ENCODE data around the gene POLR2B.

Gene POLR2B

GRCh38 chr4:56986952-56987351, 8.3 kb downstream of the POLR2B start:
- Histone ChIP-seq H4K20me1 (ENCODE audit: low read depth, low read length) (0 out of 2 replicates have a peak, but pooled peaks cover 8% of the 10 kb centered on the region), H3K9me3 (ENCODE audit: insufficient read depth, low read length) (no peaks in the 10 kb centered on the region), H3K79me2 (ENCODE audit: insufficient read depth, low read length) (peaks cover 81% of the 10 kb centered on the region), H3F3A (ENCODE audit: insufficient read depth) (no peaks in the 10 kb centered on the region), H3K4me3 (ENCODE audit: insufficient read depth, low read length, poor library complexity, severe bottlenecking) (no peak overlapping the region), H3K9me2 (replicated peaks; ENCODE audit: insufficient read depth, low read length) (no peaks in the 10 kb centered on the region), H2AFZ (ENCODE audit: low read depth, low read length, severe bottlenecking) (no peak overlapping the region), H3K27ac (ENCODE audit: low read depth, low read length) (no peak overlapping the region), H3K9ac (ENCODE audit: low read length) (no peak overlapping the region), H3K36me3 (ENCODE audit: low read length) (no peaks in the 10 kb centered on the region; the same call in 1 of the 2 replicates), H3K4me2 (ENCODE audit: low read depth, low read length, poor library complexity, severe bottlenecking) (no peak overlapping the region), H3K27me3 (ENCODE audit: low read length) (no peaks in the 10 kb centered on the region)
- TF ChIP-seq EZH2phosphoT487 (conservative IDR thresholded peaks at IDR 0.05; ENCODE audit: low read length) (no peak), CTCF (IDR thresholded peaks at IDR 0.05; ENCODE audit: insufficient read depth, low read length, poor library complexity, severe bottlenecking) (no peak)

- TF ChIP-seq CTCF (IDR thresholded peaks at IDR 0.05; ENCODE audit: insufficient read depth, low read length, poor library complexity, severe bottlenecking) (no peak), EZH2phosphoT487 (conservative IDR thresholded peaks at IDR 0.05; ENCODE audit: low read length) (no peak)
- Histone ChIP-seq H3K4me3 (ENCODE audit: insufficient read depth, low read length, poor library complexity, severe bottlenecking) (no peak overlapping the region), H3K27me3 (ENCODE audit: low read length) (no peaks in the 10 kb centered on the region), H3F3A (ENCODE audit: insufficient read depth) (no peaks in the 10 kb centered on the region), H3K36me3 (ENCODE audit: low read length) (peaks cover 5% of the 10 kb centered on the region; the same call in 1 of the 2 replicates), H3K9me3 (ENCODE audit: insufficient read depth, low read length) (no peaks in the 10 kb centered on the region), H3K9ac (ENCODE audit: low read length) (no peak overlapping the region), H3K9me2 (replicated peaks; ENCODE audit: insufficient read depth, low read length) (no peaks in the 10 kb centered on the region), H3K27ac (ENCODE audit: low read depth, low read length) (no peak overlapping the region), H3K79me2 (ENCODE audit: insufficient read depth, low read length) (peaks cover 50% of the 10 kb centered on the region), H2AFZ (ENCODE audit: low read depth, low read length, severe bottlenecking) (no peak overlapping the region), H4K20me1 (ENCODE audit: low read depth, low read length) (no peaks in the 10 kb centered on the region), H3K4me2 (ENCODE audit: low read depth, low read length, poor library complexity, severe bottlenecking) (no peak overlapping the region)
Measured at GRCh38 chr4:56990109-56990905, 11.6 kb downstream of the POLR2B start.

GRCh38 chr4:56995525-56995924, 16.8 kb downstream of the POLR2B start:
- Histone ChIP-seq H3K4me3 (ENCODE audit: insufficient read depth, low read length, poor library complexity, severe bottlenecking) (no peak overlapping the region), H4K20me1 (ENCODE audit: low read depth, low read length) (no peaks in the 10 kb centered on the region), H3K9me3 (ENCODE audit: insufficient read depth, low read length) (no peaks in the 10 kb centered on the region), H3K79me2 (ENCODE audit: insufficient read depth, low read length) (peaks cover 12% of the 10 kb centered on the region; the same call in 1 of the 2 replicates), H3K9ac (ENCODE audit: low read length) (no peak overlapping the region), H3F3A (ENCODE audit: insufficient read depth) (no peaks in the 10 kb centered on the region), H3K4me2 (ENCODE audit: low read depth, low read length, poor library complexity, severe bottlenecking) (no peak overlapping the region), H3K36me3 (ENCODE audit: low read length) (peaks cover 5% of the 10 kb centered on the region; the same call in 1 of the 2 replicates), H3K27ac (ENCODE audit: low read depth, low read length) (no peak overlapping the region), H2AFZ (ENCODE audit: low read depth, low read length, severe bottlenecking) (no peak overlapping the region), H3K27me3 (ENCODE audit: low read length) (no peaks in the 10 kb centered on the region), H3K9me2 (replicated peaks; ENCODE audit: insufficient read depth, low read length) (no peaks in the 10 kb centered on the region)
- TF ChIP-seq CTCF (IDR thresholded peaks at IDR 0.05; ENCODE audit: insufficient read depth, low read length, poor library complexity, severe bottlenecking) (no peak), EZH2phosphoT487 (conservative IDR thresholded peaks at IDR 0.05; ENCODE audit: low read length) (no peak)
